OCI-LY1 (cell line): ENCODE data around the gene CTH.

Experiments
- EZH2 ChIP-seq: fragments of 200-600 bp; sonication (generic), shearing (Covaris generic); IDR thresholded peaks from 2 replicates; pipeline ENCODE4 v1.8.0; 2017; ENCODE audit warnings: borderline replicate concordance, mixed run types, mild to moderate bottlenecking, antibody characterized with exemption, low read length, moderate library complexity, mixed read lengths
- TF ChIP-seq, protein P1 (sequence below): fragments of 200-600 bp; sonication (generic), shearing (Covaris generic); IDR thresholded peaks from 2 replicates; pipeline ENCODE4 v1.5.1; 2017; ENCODE audit warnings: mild to moderate bottlenecking, antibody characterized with exemption, low read length, moderate library complexity, mixed read lengths

DNA sequence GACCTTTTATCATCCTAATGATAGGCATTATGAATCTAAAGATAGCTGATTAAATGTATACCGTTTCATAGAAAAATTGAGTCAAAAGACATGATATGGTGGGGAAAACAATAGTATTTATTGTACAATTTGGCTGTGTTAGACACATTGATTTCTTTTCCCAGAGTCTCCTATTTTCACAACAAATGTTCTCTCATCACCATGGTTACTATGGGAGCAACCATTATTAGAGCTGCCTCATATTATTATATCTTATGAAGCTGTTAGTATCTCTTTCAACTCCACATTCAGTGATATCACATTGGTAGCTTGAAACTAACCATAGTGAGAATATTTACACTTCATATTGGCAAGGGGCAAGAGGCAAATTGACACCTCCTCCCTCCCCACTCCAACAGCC is 10.7 kb upstream of the CTH start:
- TF ChIP-seq, protein P1, sequence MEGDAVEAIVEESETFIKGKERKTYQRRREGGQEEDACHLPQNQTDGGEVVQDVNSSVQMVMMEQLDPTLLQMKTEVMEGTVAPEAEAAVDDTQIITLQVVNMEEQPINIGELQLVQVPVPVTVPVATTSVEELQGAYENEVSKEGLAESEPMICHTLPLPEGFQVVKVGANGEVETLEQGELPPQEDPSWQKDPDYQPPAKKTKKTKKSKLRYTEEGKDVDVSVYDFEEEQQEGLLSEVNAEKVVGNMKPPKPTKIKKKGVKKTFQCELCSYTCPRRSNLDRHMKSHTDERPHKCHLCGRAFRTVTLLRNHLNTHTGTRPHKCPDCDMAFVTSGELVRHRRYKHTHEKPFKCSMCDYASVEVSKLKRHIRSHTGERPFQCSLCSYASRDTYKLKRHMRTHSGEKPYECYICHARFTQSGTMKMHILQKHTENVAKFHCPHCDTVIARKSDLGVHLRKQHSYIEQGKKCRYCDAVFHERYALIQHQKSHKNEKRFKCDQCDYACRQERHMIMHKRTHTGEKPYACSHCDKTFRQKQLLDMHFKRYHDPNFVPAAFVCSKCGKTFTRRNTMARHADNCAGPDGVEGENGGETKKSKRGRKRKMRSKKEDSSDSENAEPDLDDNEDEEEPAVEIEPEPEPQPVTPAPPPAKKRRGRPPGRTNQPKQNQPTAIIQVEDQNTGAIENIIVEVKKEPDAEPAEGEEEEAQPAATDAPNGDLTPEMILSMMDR = no peak
- no peak for TF ChIP-seq EZH2
